Measurements from ENCODE around the gene RAPGEF2.

DNA sequence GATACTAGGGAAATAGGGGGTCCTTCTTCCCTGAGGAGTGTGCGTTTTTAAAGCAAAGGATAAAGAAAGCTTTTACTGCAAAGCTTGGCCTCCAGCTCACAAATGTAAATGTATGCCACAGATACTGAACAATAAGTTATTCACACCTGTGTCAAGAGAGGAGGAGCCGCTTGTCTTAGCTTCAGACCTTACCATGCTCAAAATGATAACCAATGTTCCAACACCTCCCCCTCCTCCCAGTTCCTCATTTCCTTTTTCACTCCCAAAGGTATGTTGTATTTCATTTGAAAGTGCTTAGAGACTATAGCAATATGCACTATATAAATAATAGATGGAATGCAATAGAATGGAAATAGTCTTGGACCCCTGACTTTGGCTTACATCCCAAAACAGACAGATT lies 47.0 kb upstream of the RAPGEF2 start:
- TF ChIP-seq CTCF (conservative IDR thresholded peaks at IDR 0.05) (no peak), ZFX (IDR thresholded peaks at IDR 0.05) (no peak)
